Left ventricle myocardium inferior (tissue), 1 donor: ENCODE measurements around the gene FAM3C. TPM values are rescaled to one million over a fixed set of nuclear protein-coding genes. Genes with fewer than 3 reads are reported as not detected.

Experiments used
- DNase-seq: peaks from one replicate; pipeline ENCODE4 v3.0.0-alpha.2; 2020
- H3K27ac ChIP-seq: fragments of 200-600 bp; replicated peaks from 2 replicates; pipeline ENCODE4 v1.8.0; 2021
- H3K27me3 ChIP-seq: fragments of 200-600 bp; 2 replicates; pipeline ENCODE4 v1.8.0; 2021; ENCODE audit warnings: low read depth
- H3K36me3 ChIP-seq: fragments of 200-600 bp; 2 replicates; pipeline ENCODE4 v1.8.0; 2021
- H3K4me1 ChIP-seq: fragments of 200-600 bp; 2 replicates; pipeline ENCODE4 v1.8.0; 2021
- H3K4me3 ChIP-seq: fragments of 200-600 bp; 2 replicates; pipeline ENCODE4 v1.8.0; 2021; ENCODE audit warnings: mild to moderate bottlenecking, moderate library complexity
- H3K9me3 ChIP-seq: fragments of 200-600 bp; replicated peaks from 2 replicates; pipeline ENCODE4 v1.8.0; 2021
- CTCF ChIP-seq: fragments of 200-600 bp; IDR thresholded peaks from 2 replicates; pipeline ENCODE4 v1.8.0; 2021; ENCODE audit warnings: antibody characterized with exemption, mild to moderate bottlenecking, borderline replicate concordance
- intact Hi-C: fragments of 100-400 bp; cut with micrococcal nuclease; formaldehyde crosslinking; loops from one replicate; pipeline ENCODE4 v1.11.0; 2022
- total RNA-seq: library from RNA; stranded (reverse); fragmentation: NEBNext Ultra II Directional; extraction: Animal tissue kit (Norgen Biotek cat#: 25700); gene quantifications from one replicate; pipeline ENCODE4 v1.2.1, GENCODE V29; 2021
- donor health status: DM: no; HTN: yes; CAD: no; lungs with severe emphysema.

Gene FAM3C
- total RNA-seq, 1 donor from 2014 or later, result 46.2 TPM

- DNase-seq, result no peak
- H3K27ac ChIP-seq, result no peak overlapping the region
- intact Hi-C loops, result no loop called here
- no peaks in the 10 kb centered on the region for H3K9me3 ChIP-seq
- no peak overlapping the region for H3K4me3 ChIP-seq
- H3K27me3 ChIP-seq, result peaks cover 3% of the 10 kb centered on the region
- no peaks in the 10 kb centered on the region for H3K36me3 ChIP-seq
- no peaks in the 10 kb centered on the region for H3K4me1 ChIP-seq
- no peak for TF ChIP-seq CTCF
These were observed 10.4 kb upstream of the FAM3C start for GRCh38 chr7:121406461-121406860.

- H3K27ac ChIP-seq, result no peak overlapping the region
- TF ChIP-seq CTCF, result no peak
- no peaks in the 10 kb centered on the region for H3K36me3 ChIP-seq
- no peaks in the 10 kb centered on the region for H3K4me1 ChIP-seq
- intact Hi-C loops, result no loop called here
- H3K27me3 ChIP-seq, result no peaks in the 10 kb centered on the region
- no peaks in the 10 kb centered on the region for H3K9me3 ChIP-seq
- no peak overlapping the region for H3K4me3 ChIP-seq
- DNase-seq, result no peak
These were observed 8.2 kb upstream of the FAM3C start for GRCh38 chr7:121404348-121404747.

GRCh38 chr7:121402701-121403100, 6.6 kb upstream of the FAM3C start:
- H3K36me3 ChIP-seq, result no peaks in the 10 kb centered on the region
- H3K4me1 ChIP-seq, result no peaks in the 10 kb centered on the region
- H3K27me3 ChIP-seq, result no peaks in the 10 kb centered on the region
- TF ChIP-seq CTCF, result no peak
- DNase-seq, result no peak
- no peak overlapping the region for H3K4me3 ChIP-seq
- H3K27ac ChIP-seq, result no peak overlapping the region
- intact Hi-C loops, result no loop called here
- no peaks in the 10 kb centered on the region for H3K9me3 ChIP-seq

- H3K36me3 ChIP-seq, result no peaks in the 10 kb centered on the region
- TF ChIP-seq CTCF, result no peak
- intact Hi-C loops, result no loop called here
- no peak overlapping the region for H3K4me3 ChIP-seq
- no peaks in the 10 kb centered on the region for H3K9me3 ChIP-seq
- no peak for DNase-seq
- H3K27ac ChIP-seq, result no peak overlapping the region
- H3K4me1 ChIP-seq, result peaks cover 4% of the 10 kb centered on the region
- H3K27me3 ChIP-seq, result no peaks in the 10 kb centered on the region
These were observed 5.8 kb upstream of the FAM3C start for GRCh38 chr7:121401896-121402295.

- Histone ChIP-seq H3K4me3 (no peak overlapping the region), H3K9me3 (no peaks in the 10 kb centered on the region), H3K36me3 (no peaks in the 10 kb centered on the region), H3K27me3 (no peaks in the 10 kb centered on the region), H3K4me1 (peaks cover 32% of the 10 kb centered on the region), H3K27ac (peak overlapping the region; percentile 89)
- intact Hi-C loops, result no loop called here
- peak; percentile 36 for TF ChIP-seq CTCF
- no peak for DNase-seq
These were observed 2.1 kb upstream of the FAM3C start for GRCh38 chr7:121398246-121398645.

- DNase-seq, result no peak
- Histone ChIP-seq H3K27ac (peak overlapping the region; percentile 89), H3K4me1 (peaks cover 32% of the 10 kb centered on the region), H3K27me3 (no peaks in the 10 kb centered on the region), H3K4me3 (no peak overlapping the region), H3K36me3 (no peaks in the 10 kb centered on the region), H3K9me3 (no peaks in the 10 kb centered on the region)
- intact Hi-C loops, result no loop called here
- no peak for TF ChIP-seq CTCF
These were observed 1.7 kb upstream of the FAM3C start for GRCh38 chr7:121397822-121398221.
